Activated CD8-positive, alpha-beta memory T cell treated with anti-CD3 and anti-CD28 coated beads for 36 hours (primary cell): ENCODE results near the gene PTGER3. TPM values are rescaled to one million over a fixed set of nuclear protein-coding genes. Genes with fewer than 3 reads are reported as not detected.

Experiments
- CTCF ChIA-PET: fragments of 350-600 bp; sonication (Branson Sonifier 250); formaldehyde crosslinking; loops from one replicate; lab custom pipeline; 2021; ENCODE audit warnings: antibody characterized with exemption; lab: Charles Lee
- POLR2A ChIA-PET: fragments of 350-600 bp; sonication (Branson Sonifier 250); formaldehyde crosslinking; loops from one replicate; lab custom pipeline; 2021; ENCODE audit warnings: antibody characterized with exemption; lab: Charles Lee
- total RNA-seq, 2 experiments: library from RNA; stranded (reverse); gene quantifications; one replicate each; pipeline ENCODE4 v1.2.3, GENCODE V29; 2021

PTGER3 gene
- total RNA-seq, 2 experiments from 2014 or later = not detected

GRCh38 chr1:71054281-71054731, 6.7 kb upstream of the PTGER3 start:
- POLR2A ChIA-PET = no interaction called here
- CTCF ChIA-PET = no interaction called here

GRCh38 chr1:71053758-71054157, 6.1 kb upstream of the PTGER3 start:
- CTCF ChIA-PET = no interaction called here
- POLR2A ChIA-PET = no interaction called here

- POLR2A ChIA-PET = no interaction called here
- CTCF ChIA-PET = no interaction called here
Observed at GRCh38 chr1:71053146-71053545, 5.5 kb upstream of the PTGER3 start.

GRCh38 chr1:71049951-71050598, 2.5 kb upstream of the PTGER3 start:
- CTCF ChIA-PET = interaction anchor here (0.7 to 1.4 kb wide), 3 partner anchors 8 to 522 kb away, joined by 3 to 4 read pairs (median 4); no protein-coding TSS in a partner anchor
- POLR2A ChIA-PET = no interaction called here

- CTCF ChIA-PET = interaction anchor here (1.2 kb wide), 1 partner anchor 361 kb away, joined by 3 read pairs; no protein-coding TSS in a partner anchor
- POLR2A ChIA-PET = no interaction called here
Observed at GRCh38 chr1:71046891-71047634, 553 bp downstream of the PTGER3 start.

GRCh38 chr1:71045463-71046028, 2.1 kb downstream of the PTGER3 start:
- ChIA-PET POLR2A (no interaction called here), CTCF (interaction anchor here (0.7 kb wide), 1 partner anchor 775 kb away, joined by 4 read pairs; no protein-coding TSS in a partner anchor)

- ChIA-PET CTCF (no interaction called here), POLR2A (no interaction called here)
Observed at GRCh38 chr1:71044833-71045232, 2.8 kb downstream of the PTGER3 start.

- ChIA-PET POLR2A (no interaction called here), CTCF (no interaction called here)
Observed at GRCh38 chr1:71043065-71043464, 4.6 kb downstream of the PTGER3 start.

- CTCF ChIA-PET = no interaction called here
- POLR2A ChIA-PET = no interaction called here
Observed at GRCh38 chr1:71041806-71042205, 5.8 kb downstream of the PTGER3 start.

DNA sequence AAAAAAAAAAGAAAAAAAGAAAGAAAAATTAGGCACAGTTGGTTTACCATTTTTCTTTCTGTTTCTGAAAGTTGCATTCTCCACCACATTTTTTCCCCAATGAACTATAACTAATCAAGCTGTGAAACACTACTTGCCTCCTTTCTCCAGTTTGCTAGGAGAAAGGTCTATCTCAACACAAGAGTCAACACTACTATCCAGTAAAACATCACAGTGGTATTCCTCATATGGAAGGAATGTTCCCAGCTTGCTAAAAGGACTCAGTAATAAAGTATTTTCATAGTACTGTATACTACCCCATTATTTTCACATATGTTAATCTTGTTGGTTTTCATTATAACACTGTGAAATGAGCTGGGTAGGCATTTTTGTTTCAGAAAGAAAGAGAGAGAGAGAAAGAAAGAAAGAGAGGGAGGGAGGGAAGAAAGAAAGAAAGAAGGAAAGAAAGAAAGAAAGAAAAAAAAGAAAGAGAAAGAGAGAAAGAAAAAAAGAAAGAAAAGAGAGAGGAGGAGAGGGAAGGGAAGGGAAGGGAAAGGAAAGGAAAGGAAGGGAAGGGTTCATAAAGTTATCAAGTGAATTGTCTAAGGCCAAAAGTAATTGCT, 7.9 kb downstream of the PTGER3 start:
- CTCF ChIA-PET = no interaction called here
- POLR2A ChIA-PET = no interaction called here

GRCh38 chr1:71038942-71039341, 8.7 kb downstream of the PTGER3 start:
- POLR2A ChIA-PET = no interaction called here
- CTCF ChIA-PET = no interaction called here

- ChIA-PET POLR2A (no interaction called here), CTCF (no interaction called here)
Observed at GRCh38 chr1:71037829-71038620, 9.6 kb downstream of the PTGER3 start.

- ChIA-PET POLR2A (no interaction called here), CTCF (interaction anchor here (0.6 kb wide), 1 partner anchor 829 kb away, joined by 3 read pairs; no protein-coding TSS in a partner anchor)
Observed at GRCh38 chr1:71037066-71037465, 10.6 kb downstream of the PTGER3 start.

- POLR2A ChIA-PET = no interaction called here
- CTCF ChIA-PET = no interaction called here
Observed at GRCh38 chr1:71033136-71033535, 14.5 kb downstream of the PTGER3 start.

GRCh38 chr1:71031426-71031825, 16.2 kb downstream of the PTGER3 start:
- POLR2A ChIA-PET = no interaction called here
- CTCF ChIA-PET = no interaction called here

GRCh38 chr1:71030026-71030425, 17.6 kb downstream of the PTGER3 start:
- ChIA-PET CTCF (no interaction called here), POLR2A (no interaction called here)

DNA sequence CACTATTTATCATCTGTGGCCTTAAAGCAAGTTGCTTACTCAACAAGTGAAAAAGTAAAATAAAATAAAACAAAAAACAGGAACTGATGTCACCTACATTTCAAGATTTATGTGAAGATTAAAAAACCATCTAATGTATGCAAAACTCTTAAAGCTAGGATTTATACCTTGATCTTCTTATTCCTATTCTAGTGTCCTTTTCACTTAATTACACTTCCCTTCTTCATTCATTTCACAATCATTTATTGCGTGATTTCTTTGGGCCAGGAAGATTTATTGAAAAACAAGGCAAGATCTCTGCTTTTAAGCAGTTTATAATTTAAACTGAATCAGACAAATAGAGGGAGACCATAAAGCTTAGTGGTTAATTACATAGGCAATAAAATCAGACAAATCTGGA, 18.6 kb downstream of the PTGER3 start:
- POLR2A ChIA-PET = no interaction called here
- CTCF ChIA-PET = no interaction called here

DNA sequence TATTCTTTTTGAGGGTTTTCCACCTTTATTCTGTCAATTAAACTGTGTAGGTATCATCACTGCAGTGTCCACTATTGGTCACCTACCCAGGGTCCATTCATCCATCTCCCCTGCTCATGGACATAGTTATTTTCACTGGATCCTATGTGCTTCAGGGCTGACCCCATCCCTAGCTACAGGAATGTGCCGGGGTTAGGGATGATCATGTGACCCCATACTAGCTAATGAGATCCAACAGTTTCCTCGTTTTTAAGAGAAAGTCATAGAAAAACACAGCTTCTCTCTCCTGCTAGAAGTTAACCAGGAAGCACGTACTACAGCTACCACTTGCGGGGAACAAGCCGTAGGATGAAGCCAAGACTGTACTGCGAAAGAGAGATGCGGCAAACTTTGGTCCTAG, 19.6 kb downstream of the PTGER3 start:
- ChIA-PET POLR2A (no interaction called here), CTCF (no interaction called here)

GRCh38 chr1:71026093-71026492, 21.5 kb downstream of the PTGER3 start:
- CTCF ChIA-PET = no interaction called here

More at GRCh38 chr1:71026093-71026492, 21.5 kb downstream of the PTGER3 start:
- POLR2A ChIA-PET = no interaction called here
